ENCODE data around the gene ESR2. TPM values are rescaled to one million over a fixed set of nuclear protein-coding genes. Genes with fewer than 3 reads are reported as not detected.
A peak's percentile ranks its signal among the peaks of the same experiment; 100 is the strongest.

Gene ESR2
- total and polyA plus RNA-seq, 12 donors = 0.12 to 1.6 (median 0.73) TPM

- 92% methylated on average over 2 of the region's 2 CpGs for WGBS, 2 donors
- intact Hi-C loops (cut with DNase I) = no loop called here
- Histone ChIP-seq H3K4me1 (no peaks in the 10 kb centered on the region), H3K4me3 (no peak overlapping the region), H3K27me3 (no peaks in the 10 kb centered on the region), H3K36me3 (peaks cover 0 to 100% (median 49%) of the 10 kb centered on the region in 9 donors), H3K9me3 (no peaks in the 10 kb centered on the region), H3K27ac (no peak overlapping the region)
- DNase-seq (no peak), ATAC-seq (no peak)
- TF ChIP-seq CTCF (IDR thresholded peaks at IDR 0.05) = no peak
Measured at GRCh38 chr14:64125270-64125669, 168.9 kb downstream of the ESR2 start.

GRCh38 chr14:64123241-64123822, 170.8 kb downstream of the ESR2 start:
- Histone ChIP-seq H3K4me3 (no peak overlapping the region), H3K4me1 (peaks cover 0 to 11% (median 0%) of the 10 kb centered on the region in 9 donors), H3K27me3 (no peaks in the 10 kb centered on the region), H3K27ac (no peak overlapping the region), H3K9me3 (no peaks in the 10 kb centered on the region), H3K36me3 (peaks cover 0 to 100% (median 29%) of the 10 kb centered on the region in 9 donors)
- 95 to 96% methylated on average over 5 of the region's 5 CpGs for WGBS, 2 donors
- no peak for DNase-seq
- TF ChIP-seq CTCF (IDR thresholded peaks at IDR 0.05) = no peak
- no peak for ATAC-seq
- intact Hi-C loops (cut with DNase I) = no loop called here

- H3K9me3 ChIP-seq = no peaks in the 10 kb centered on the region
- DNase-seq (no peak), ATAC-seq (no peak)
- H3K4me1 ChIP-seq = peaks cover 0 to 22% (median 0%) of the 10 kb centered on the region in 9 donors
- H3K27ac ChIP-seq = no peak overlapping the region
- H3K4me3 ChIP-seq = no peak overlapping the region
- no peak for TF ChIP-seq CTCF (IDR thresholded peaks at IDR 0.05)
- no peaks in the 10 kb centered on the region for H3K27me3 ChIP-seq
- H3K36me3 ChIP-seq = peaks cover 0 to 92% (median 14%) of the 10 kb centered on the region in 9 donors
- intact Hi-C loops (cut with DNase I) = no loop called here
Measured at GRCh38 chr14:64119980-64120379, 174.2 kb downstream of the ESR2 start.

GRCh38 chr14:64119500-64119899, 174.7 kb downstream of the ESR2 start:
- intact Hi-C loops (cut with DNase I) = no loop called here
- peak overlapping the region in 4 of 10 donors; percentile 75 to 87 (median 84) for H3K27ac ChIP-seq
- 97 to 100% methylated on average over 2 of the region's 2 CpGs for WGBS, 2 donors
- H3K36me3 ChIP-seq = peaks cover 0 to 91% (median 11%) of the 10 kb centered on the region in 9 donors
- no peak for TF ChIP-seq CTCF (IDR thresholded peaks at IDR 0.05)
- no peak for ATAC-seq
- H3K9me3 ChIP-seq = no peaks in the 10 kb centered on the region
- DNase-seq = no peak
- H3K27me3 ChIP-seq = no peaks in the 10 kb centered on the region
- no peak overlapping the region for H3K4me3 ChIP-seq
- H3K4me1 ChIP-seq = peaks cover 0 to 22% (median 0%) of the 10 kb centered on the region in 9 donors
